ENCODE results near the gene GTF2IRD2. TPM values are rescaled to one million over a fixed set of nuclear protein-coding genes. Genes with fewer than 3 reads are reported as not detected.
A peak's percentile ranks its signal among the peaks of the same experiment; 100 is the strongest.
"Not testable (repeated sequence)": the region's sequence is repeated elsewhere in the genome, so short reads cannot be mapped to it uniquely, and the experiment has no call there.

Gene GTF2IRD2
- total RNA-seq, 1 experiment from 2014 or later: 5.6 TPM

DNA sequence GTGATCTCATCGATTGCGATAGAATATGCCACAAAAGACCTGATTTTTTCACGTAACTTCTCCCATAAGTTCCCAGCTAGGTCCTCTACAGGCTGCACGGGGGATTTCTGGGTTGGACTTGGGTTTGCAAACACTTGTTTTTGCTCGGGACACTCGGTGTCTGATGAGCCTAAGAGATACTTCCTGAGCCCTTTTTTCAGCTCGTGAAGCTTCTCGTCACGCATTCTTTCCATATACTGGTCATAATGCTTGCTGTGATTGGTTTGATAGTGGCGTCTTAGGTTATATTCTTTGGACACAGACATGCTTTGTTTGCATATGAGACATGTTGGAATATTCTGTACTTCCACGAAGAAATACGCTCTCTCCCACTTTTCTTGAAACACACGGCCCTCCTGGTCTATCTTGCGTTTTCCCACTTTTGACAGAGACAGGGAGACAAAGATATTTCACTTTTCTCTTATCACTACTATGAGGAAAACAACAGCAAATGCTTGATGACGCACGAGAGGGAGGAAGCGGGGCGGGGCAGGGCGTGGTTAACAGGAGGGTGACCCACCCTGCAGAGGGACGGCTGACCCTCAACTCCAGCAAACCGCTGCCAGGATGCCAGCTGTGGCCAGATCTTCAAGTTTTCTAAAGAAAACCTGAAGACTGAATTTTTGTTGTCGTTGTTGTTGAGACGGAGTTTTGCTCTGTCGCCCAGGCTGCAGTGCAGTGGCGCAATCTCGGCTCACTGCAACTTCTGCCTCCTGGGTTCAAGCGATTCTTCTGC is 53.4 kb downstream of the GTF2IRD2 start:
- DNase-seq (ENCODE audit: low read depth, low spot score); in situ Hi-C loops (cut with HindIII; ENCODE audit: low pct_unique_long_range_greater_than_20kb, low sequenced_read_pairs): not testable (repeated sequence)

DNA sequence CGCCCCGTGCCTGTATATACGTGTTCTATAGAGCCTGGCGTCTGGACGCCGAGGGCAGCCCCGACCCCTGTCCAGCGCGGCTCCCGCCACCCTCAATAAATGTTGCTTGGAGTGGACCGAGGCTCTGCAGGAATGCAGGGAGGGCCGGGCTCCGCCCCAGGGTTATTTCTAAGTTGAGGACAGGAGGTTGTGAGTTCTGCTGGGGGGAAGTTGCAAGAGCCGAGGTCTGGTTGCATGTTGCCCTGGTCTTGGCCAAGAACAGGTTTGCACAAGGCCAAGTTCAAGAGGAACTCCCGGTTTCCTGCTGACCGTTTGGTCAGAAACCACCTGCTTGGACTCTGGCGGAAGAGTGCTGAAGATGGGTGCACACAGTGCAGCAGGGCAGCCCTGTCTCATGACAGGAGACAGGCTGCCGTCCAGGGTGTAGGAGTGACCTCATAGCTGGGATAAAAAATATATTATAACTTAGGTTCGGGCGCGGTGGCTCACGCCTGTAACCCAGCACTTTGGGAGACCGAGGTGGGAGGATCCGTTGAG is 62.1 kb downstream of the GTF2IRD2 start:
- not testable (repeated sequence) for DNase-seq (ENCODE audit: low read depth, low spot score)

GRCh38 chr7:74788369-74789150 is 62.8 kb downstream of the GTF2IRD2 start:
- peak; percentile 91 for DNase-seq (ENCODE audit: low read depth, low spot score)
- in situ Hi-C loops (cut with HindIII; ENCODE audit: low pct_unique_long_range_greater_than_20kb, low sequenced_read_pairs): not testable (repeated sequence)

More for the DNA sequence above, 62.1 kb downstream of the GTF2IRD2 start:
- in situ Hi-C loops (cut with HindIII; ENCODE audit: low pct_unique_long_range_greater_than_20kb, low sequenced_read_pairs): not testable (repeated sequence)

- in situ Hi-C loops (cut with HindIII; ENCODE audit: low pct_unique_long_range_greater_than_20kb, low sequenced_read_pairs); DNase-seq (ENCODE audit: low read depth, low spot score): not testable (repeated sequence)
Measured at GRCh38 chr7:74783595-74783994, 67.8 kb downstream of the GTF2IRD2 start.

DNA sequence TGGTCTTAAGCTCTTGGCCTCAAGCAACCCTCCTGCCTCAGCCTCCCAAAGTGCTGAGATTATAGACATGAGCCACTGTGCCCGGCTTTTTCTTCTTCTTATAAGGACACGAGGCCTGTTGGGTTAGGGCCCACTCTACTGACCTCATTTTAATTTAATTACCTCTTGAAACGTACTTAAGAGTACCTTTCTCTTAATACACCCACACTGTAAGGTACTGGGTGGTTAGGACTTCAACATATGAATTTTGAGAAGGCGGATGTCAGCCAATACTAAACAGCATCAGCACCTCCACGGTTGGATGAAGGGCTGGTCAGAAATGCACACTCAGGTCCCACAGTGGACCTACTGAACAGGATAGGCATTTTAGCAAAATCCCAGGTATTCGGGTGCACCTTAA is 69.7 kb downstream of the GTF2IRD2 start:
- in situ Hi-C loops (cut with HindIII; ENCODE audit: low pct_unique_long_range_greater_than_20kb, low sequenced_read_pairs); DNase-seq (ENCODE audit: low read depth, low spot score): not testable (repeated sequence)

- DNase-seq (ENCODE audit: low read depth, low spot score); in situ Hi-C loops (cut with HindIII; ENCODE audit: low pct_unique_long_range_greater_than_20kb, low sequenced_read_pairs): not testable (repeated sequence)
Measured at GRCh38 chr7:74779053-74779452, 72.4 kb downstream of the GTF2IRD2 start.

GRCh38 chr7:74775111-74775510 is 76.3 kb downstream of the GTF2IRD2 start:
- in situ Hi-C loops (cut with HindIII; ENCODE audit: low pct_unique_long_range_greater_than_20kb, low sequenced_read_pairs); DNase-seq (ENCODE audit: low read depth, low spot score): not testable (repeated sequence)

DNA sequence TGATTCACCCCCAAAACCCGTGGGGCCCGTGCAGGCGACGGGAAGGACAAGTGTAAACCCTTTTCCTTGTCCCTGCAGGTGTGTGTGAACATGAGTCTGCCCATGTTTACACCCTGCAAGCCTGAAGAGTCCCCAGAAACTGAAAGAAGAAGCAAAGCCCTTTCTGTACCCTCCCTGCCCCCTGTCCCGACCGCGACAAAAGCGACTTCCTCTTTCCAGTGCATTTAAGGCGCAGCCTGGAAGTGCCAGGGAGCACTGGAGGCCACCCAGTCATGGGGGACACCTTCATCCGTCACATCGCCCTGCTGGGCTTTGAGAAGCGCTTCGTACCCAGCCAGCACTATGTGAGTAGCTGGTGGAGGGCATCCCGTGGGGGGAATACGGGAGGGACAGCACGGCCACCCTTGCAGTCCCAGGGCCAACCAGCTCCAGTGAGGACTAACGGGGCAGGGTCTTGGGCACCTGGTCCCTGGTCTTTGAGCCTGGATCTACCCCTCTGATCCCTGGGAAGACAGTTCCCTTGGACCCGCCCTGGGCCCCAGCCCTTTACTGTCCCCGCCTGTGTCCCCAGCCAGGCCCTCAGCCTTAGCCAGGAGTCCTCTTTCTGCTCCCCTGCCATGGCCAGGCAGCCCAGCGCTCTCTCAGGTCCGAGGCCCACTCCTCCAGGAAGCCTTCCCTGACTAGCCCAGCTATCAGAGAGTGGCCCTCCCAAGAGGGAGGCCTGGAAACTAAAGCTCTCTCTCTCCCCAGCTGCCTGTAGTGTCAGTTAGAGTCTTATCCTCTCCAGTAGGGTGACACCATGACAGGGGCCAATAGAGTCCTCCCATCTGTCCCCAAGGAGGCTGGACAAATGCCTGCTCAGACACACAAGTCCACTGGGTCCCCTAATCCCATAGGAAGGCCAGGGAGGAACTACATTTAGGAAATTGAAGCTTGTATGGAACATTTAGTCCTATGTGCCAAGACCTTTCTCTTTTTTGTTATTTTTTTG is 77.3 kb downstream of the GTF2IRD2 start, which contains the start of gene NCF1:
Gene NCF1 (plus strand): TSS at position 252 of the 991 bp plus-strand sequence. CDS start 21 bp downstream, at position 273.
- not testable (repeated sequence) for DNase-seq (ENCODE audit: low read depth, low spot score)

GRCh38 chr7:74772093-74772492 is 79.3 kb downstream of the GTF2IRD2 start:
- DNase-seq (ENCODE audit: low read depth, low spot score): not testable (repeated sequence)

More for the DNA sequence above, 77.3 kb downstream of the GTF2IRD2 start, which contains the start of gene NCF1:
- in situ Hi-C loops (cut with HindIII; ENCODE audit: low pct_unique_long_range_greater_than_20kb, low sequenced_read_pairs): not testable (repeated sequence)

DNA sequence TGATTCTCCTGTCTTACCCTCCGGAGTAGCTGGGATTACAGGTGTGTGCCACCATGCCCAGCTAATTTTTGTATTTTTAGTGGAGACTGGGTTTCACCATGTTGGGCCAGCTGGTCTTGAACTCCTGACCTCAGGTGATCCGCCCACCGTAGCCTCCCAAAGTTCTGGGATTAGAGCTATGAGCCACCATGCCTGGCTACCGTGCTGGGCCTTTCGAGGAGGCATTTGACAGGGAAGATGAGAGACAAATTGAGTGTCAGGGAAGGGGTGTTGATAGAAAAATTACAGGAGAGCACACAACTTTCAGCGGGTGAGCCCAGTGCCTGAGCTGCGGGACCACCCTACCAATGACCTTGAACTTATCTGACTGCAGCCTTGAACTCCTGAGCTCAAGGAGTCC is 81.3 kb downstream of the GTF2IRD2 start:
- in situ Hi-C loops (cut with HindIII; ENCODE audit: low pct_unique_long_range_greater_than_20kb, low sequenced_read_pairs): not testable (repeated sequence)

More at GRCh38 chr7:74772093-74772492, 79.3 kb downstream of the GTF2IRD2 start:
- in situ Hi-C loops (cut with HindIII; ENCODE audit: low pct_unique_long_range_greater_than_20kb, low sequenced_read_pairs): not testable (repeated sequence)

DNA sequence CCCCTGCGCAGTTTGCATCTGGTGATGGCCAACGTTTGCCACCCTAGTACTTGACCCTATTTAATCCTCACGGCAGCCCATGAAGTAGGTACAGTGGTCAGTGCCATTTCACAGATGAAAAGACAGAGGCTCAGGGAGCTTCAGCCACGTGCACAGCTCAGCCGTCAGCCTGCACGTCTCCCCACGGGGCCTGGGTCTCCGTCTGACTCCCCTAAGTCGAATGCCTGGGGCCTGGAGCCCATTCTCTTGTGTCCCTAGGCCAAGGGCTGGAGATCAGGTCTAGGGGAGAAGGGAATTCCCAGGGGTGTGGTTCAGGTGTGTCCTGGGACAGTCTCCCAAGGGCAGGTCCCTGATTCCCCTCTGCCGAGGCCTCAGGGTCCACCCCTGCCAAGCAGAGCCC is 84.4 kb downstream of the GTF2IRD2 start:
- in situ Hi-C loops (cut with HindIII; ENCODE audit: low pct_unique_long_range_greater_than_20kb, low sequenced_read_pairs); DNase-seq (ENCODE audit: low read depth, low spot score): not testable (repeated sequence)

More for the DNA sequence above, 81.3 kb downstream of the GTF2IRD2 start:
- DNase-seq (ENCODE audit: low read depth, low spot score): not testable (repeated sequence)

GRCh38 chr7:74766509-74766908 is 84.9 kb downstream of the GTF2IRD2 start:
- in situ Hi-C loops (cut with HindIII; ENCODE audit: low pct_unique_long_range_greater_than_20kb, low sequenced_read_pairs); DNase-seq (ENCODE audit: low read depth, low spot score): not testable (repeated sequence)

DNA sequence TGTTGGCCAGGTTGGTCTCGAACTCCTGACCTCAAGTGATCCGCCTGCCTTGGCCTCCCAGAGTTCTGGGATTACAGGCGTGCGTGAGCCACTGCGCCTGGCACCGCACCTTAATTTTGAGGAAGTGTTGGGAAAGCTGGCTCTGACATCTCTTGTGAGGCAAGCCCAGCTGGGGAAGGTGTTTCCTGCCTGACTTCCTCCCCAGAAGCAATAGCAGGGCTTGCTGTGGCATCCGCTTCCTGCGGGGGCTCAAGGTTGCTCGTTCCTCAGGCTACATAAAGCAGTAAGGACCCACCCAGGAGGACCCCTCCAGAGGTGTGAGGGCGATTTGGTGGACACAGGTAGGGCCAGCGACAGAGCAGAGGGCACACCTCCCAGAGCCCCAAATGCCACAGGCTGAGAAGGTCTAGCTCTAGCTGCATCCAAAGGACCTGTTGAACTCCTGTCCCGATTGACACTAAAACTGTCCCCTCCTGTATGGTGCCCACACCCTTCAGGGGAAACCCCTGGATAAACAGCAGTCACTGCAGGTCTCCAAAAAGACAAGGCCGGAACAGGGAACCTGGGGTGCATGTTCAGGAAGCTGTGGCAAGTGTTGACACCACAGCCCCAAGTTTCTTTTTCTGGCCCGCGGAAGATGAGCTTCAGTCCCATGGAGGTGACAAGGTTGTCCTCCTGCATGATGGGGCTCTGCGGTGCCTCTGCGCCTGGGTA is 86.0 kb downstream of the GTF2IRD2 start:
- DNase-seq (ENCODE audit: low read depth, low spot score); in situ Hi-C loops (cut with HindIII; ENCODE audit: low pct_unique_long_range_greater_than_20kb, low sequenced_read_pairs): not testable (repeated sequence)

DNA sequence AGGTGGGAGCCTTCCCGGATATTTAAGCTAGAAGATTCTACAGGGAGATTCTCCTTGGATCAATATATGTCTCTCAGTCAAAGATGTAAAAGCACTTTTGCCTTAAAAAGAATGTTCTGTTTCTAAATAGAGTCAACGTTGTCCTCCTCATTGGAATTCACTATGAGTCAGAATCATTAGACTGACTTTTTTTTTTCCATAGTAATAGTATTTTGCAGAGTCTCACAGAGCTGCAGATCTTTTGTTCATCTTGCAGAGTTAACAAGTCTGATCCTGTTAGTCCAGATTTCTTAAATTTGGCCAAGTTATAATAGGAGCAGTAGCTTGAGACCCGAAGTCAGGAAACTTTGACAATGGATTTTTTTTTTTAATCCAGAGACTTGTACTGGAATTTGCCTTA is 92.4 kb downstream of the GTF2IRD2 start:
- in situ Hi-C loops (cut with HindIII; ENCODE audit: low pct_unique_long_range_greater_than_20kb, low sequenced_read_pairs); DNase-seq (ENCODE audit: low read depth, low spot score): not testable (repeated sequence)

DNA sequence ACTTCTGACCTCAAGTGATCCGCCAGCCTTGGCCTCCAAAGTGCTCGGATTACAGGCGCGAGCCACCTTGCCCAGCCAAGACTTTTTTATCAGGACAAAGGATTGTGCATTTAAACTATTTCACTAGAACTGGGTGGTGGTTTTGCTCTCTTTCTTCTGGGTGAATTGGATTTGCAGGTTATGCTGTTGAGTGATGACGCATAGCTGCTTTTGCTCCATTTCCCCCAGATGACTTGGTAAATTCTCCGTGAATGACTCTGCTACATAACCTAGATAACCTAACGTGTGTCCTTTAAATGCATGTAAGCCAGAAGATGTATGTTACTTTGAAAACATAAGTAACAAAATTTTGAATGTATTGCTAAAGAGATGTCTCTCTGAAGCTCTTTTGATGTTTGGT is 93.1 kb downstream of the GTF2IRD2 start:
- in situ Hi-C loops (cut with HindIII; ENCODE audit: low pct_unique_long_range_greater_than_20kb, low sequenced_read_pairs); DNase-seq (ENCODE audit: low read depth, low spot score): not testable (repeated sequence)

DNA sequence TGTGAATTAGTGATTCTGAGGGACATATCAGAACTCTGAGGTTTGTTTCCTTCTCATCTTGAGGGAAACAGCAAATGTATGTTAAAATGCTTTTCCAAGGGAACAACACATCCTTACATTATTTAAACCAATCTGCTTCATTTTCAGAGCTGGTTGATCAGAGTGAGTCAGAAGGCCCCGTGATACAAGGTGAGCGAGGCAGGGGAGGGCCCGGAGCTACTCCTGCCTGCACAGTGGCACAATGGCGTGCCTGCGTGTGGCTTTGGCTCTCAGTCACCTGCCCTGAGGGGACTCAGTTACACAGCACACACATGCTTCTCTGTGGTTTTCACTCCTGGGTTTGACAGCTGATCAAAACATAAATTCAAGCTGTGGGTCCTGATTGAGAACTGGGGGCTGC is 94.7 kb downstream of the GTF2IRD2 start:
- DNase-seq (ENCODE audit: low read depth, low spot score); in situ Hi-C loops (cut with HindIII; ENCODE audit: low pct_unique_long_range_greater_than_20kb, low sequenced_read_pairs): not testable (repeated sequence)

All from SK-MEL-5 (cell line).